SK-N-SH treated with all-trans-retinoic acid at 6 μM for 48 hours (cell line): ENCODE measurements around the gene OSCP1.

ENCODE experiments used
- ARNTL ChIP-seq: fragments of 450-650 bp; formaldehyde crosslinking; IDR thresholded peaks from 2 replicates; pipeline ENCODE4 v1.5.0; 2020; ENCODE audit warnings: low read depth, mild to moderate bottlenecking, moderate library complexity, borderline replicate concordance
- BACH2 ChIP-seq: fragments of 250-450 bp; sonication (Bioruptor Pico); IDR thresholded peaks from 2 replicates; pipeline ENCODE4 v1.9.0; 2021; ENCODE audit warnings: mild to moderate bottlenecking, borderline replicate concordance
- CSDC2 ChIP-seq: fragments of 250-450 bp; sonication (Bioruptor Pico); IDR thresholded peaks from 2 replicates; pipeline ENCODE4 v1.5.0; 2020; ENCODE audit warnings: mild to moderate bottlenecking, moderate library complexity
- ESRRG ChIP-seq: fragments of 250-450 bp; sonication (Bioruptor Pico); IDR thresholded peaks from 2 replicates; pipeline ENCODE4 v1.6.1; 2021; ENCODE audit warnings: mild to moderate bottlenecking
- GLIS3 ChIP-seq: fragments of 250-450 bp; sonication (Bioruptor Pico); IDR thresholded peaks from 2 replicates; pipeline ENCODE4 v1.5.0; 2020; ENCODE audit warnings: mild to moderate bottlenecking, moderate library complexity
- RARB ChIP-seq: fragments of 250-450 bp; sonication (Bioruptor Pico); IDR thresholded peaks from 2 replicates; pipeline ENCODE4 v1.8.0; 2021; ENCODE audit warnings: mild to moderate bottlenecking, moderate library complexity
- TCF4 ChIP-seq: fragments of 250-450 bp; sonication (Bioruptor Pico); IDR thresholded peaks from 2 replicates; pipeline ENCODE4 v1.8.0; 2021; ENCODE audit warnings: mild to moderate bottlenecking, moderate library complexity, borderline replicate concordance
- TOX ChIP-seq: fragments of 250-450 bp; sonication (Bioruptor Pico); IDR thresholded peaks from 2 replicates; pipeline ENCODE4 v1.8.0; 2021; ENCODE audit warnings: mild to moderate bottlenecking, moderate library complexity, borderline replicate concordance
- ZFP3 ChIP-seq: fragments of 250-450 bp; sonication (Bioruptor Pico); IDR thresholded peaks from 2 replicates; pipeline ENCODE4 v1.5.0; 2020; ENCODE audit warnings: mild to moderate bottlenecking, moderate library complexity
- ZFP30 ChIP-seq: fragments of 450-650 bp; formaldehyde crosslinking; IDR thresholded peaks from 2 replicates; pipeline ENCODE4 v1.5.0; 2022; ENCODE audit warnings: mild to moderate bottlenecking, moderate library complexity
- ZNF70 ChIP-seq: fragments of 450-650 bp; formaldehyde crosslinking; IDR thresholded peaks from 2 replicates; pipeline ENCODE4 v1.5.0; 2020; ENCODE audit warnings: mild to moderate bottlenecking, moderate library complexity
- ZNF8 ChIP-seq: fragments of 450-650 bp; formaldehyde crosslinking; IDR thresholded peaks from 2 replicates; pipeline ENCODE4 v1.5.0; 2020; ENCODE audit warnings: mild to moderate bottlenecking, moderate library complexity
- TF ChIP-seq, protein P1 (sequence below): fragments of 250-450 bp; sonication (Bioruptor Pico); IDR thresholded peaks from 2 replicates; pipeline ENCODE4 v1.5.0; 2020; ENCODE audit warnings: mild to moderate bottlenecking, moderate library complexity
- TF ChIP-seq, protein P2 (sequence below): fragments of 250-450 bp; sonication (Bioruptor Pico); IDR thresholded peaks from 2 replicates; pipeline ENCODE4 v1.5.1; 2021; ENCODE audit warnings: mild to moderate bottlenecking, moderate library complexity

DNA sequence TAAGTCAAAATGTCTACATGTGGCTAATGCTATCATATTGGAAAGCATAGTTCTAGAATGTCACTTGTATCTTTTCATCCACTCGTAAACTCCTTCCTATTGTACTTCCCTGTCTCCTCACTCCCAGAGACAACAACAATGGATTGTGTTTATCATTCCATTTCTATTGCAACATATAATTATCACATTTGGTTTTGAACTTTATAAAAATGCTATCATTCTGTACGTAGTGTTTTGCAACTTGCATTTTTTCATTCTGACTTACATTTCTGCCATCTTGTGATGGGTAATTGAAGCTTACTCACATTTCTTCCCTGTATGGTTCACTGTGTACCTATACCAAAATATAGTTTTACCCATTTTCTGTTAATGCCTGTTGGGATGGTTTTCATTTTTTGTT is 47.0 kb upstream of the OSCP1 start:
- TF ChIP-seq ARNTL (no peak), GLIS3 (no peak), ZFP3 (no peak), TCF4 (CRISPR knock-in tag) (no peak), ESRRG (CRISPR knock-in tag) (no peak), ZNF70 (CRISPR knock-in tag) (no peak), ZFP30 (CRISPR knock-in tag) (no peak), ZNF8 (no peak), CSDC2 (no peak), BACH2 (CRISPR knock-in tag) (no peak), TOX (CRISPR knock-in tag) (no peak), RARB (no peak)
- TF ChIP-seq, protein P1, sequence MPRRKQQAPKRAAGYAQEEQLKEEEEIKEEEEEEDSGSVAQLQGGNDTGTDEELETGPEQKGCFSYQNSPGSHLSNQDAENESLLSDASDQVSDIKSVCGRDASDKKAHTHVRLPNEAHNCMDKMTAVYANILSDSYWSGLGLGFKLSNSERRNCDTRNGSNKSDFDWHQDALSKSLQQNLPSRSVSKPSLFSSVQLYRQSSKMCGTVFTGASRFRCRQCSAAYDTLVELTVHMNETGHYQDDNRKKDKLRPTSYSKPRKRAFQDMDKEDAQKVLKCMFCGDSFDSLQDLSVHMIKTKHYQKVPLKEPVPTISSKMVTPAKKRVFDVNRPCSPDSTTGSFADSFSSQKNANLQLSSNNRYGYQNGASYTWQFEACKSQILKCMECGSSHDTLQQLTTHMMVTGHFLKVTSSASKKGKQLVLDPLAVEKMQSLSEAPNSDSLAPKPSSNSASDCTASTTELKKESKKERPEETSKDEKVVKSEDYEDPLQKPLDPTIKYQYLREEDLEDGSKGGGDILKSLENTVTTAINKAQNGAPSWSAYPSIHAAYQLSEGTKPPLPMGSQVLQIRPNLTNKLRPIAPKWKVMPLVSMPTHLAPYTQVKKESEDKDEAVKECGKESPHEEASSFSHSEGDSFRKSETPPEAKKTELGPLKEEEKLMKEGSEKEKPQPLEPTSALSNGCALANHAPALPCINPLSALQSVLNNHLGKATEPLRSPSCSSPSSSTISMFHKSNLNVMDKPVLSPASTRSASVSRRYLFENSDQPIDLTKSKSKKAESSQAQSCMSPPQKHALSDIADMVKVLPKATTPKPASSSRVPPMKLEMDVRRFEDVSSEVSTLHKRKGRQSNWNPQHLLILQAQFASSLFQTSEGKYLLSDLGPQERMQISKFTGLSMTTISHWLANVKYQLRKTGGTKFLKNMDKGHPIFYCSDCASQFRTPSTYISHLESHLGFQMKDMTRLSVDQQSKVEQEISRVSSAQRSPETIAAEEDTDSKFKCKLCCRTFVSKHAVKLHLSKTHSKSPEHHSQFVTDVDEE = no peak
- TF ChIP-seq, protein P2, sequence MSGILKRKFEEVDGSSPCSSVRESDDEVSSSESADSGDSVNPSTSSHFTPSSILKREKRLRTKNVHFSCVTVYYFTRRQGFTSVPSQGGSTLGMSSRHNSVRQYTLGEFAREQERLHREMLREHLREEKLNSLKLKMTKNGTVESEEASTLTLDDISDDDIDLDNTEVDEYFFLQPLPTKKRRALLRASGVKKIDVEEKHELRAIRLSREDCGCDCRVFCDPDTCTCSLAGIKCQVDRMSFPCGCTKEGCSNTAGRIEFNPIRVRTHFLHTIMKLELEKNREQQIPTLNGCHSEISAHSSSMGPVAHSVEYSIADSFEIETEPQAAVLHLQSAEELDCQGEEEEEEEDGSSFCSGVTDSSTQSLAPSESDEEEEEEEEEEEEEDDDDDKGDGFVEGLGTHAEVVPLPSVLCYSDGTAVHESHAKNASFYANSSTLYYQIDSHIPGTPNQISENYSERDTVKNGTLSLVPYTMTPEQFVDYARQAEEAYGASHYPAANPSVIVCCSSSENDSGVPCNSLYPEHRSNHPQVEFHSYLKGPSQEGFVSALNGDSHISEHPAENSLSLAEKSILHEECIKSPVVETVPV (CRISPR knock-in tag) = no peak
